Thymus (tissue), 11 donors: ENCODE results near the gene CPM. TPM values are rescaled to one million over a fixed set of nuclear protein-coding genes. Genes with fewer than 3 reads are reported as not detected.

Experiments used
- DNase-seq, 9 donors: peaks; one replicate each; pipeline ENCODE4 v3.0.0-alpha.2; 2013; ENCODE audit warnings: low spot score in 9 of 9, low read depth in 6 of 9, missing footprints in 1 of 9
- H3K27ac ChIP-seq, 2 donors: one replicate each; pipeline ENCODE4 v1.5.1; 2013; ENCODE audit warnings: control low read depth in 1 of 2, low read depth in 1 of 2, low read length in 1 of 2, mild to moderate bottlenecking in 1 of 2, moderate library complexity in 1 of 2
- H3K27me3 ChIP-seq, 2 donors: one replicate each; pipeline ENCODE4 v1.5.1; 2013; ENCODE audit warnings: low read length in 1 of 2; ENCODE audit not compliant: control insufficient read depth in 2 of 2, insufficient read depth in 1 of 2
- H3K36me3 ChIP-seq, 2 donors: one replicate each; pipeline ENCODE4 v1.5.1; 2013; ENCODE audit warnings: low read length in 1 of 2, mild to moderate bottlenecking in 1 of 2, moderate library complexity in 1 of 2; ENCODE audit not compliant: control insufficient read depth in 2 of 2, insufficient read depth in 2 of 2
- H3K4me1 ChIP-seq, 2 donors: one replicate each; pipeline ENCODE4 v1.5.1; 2013; ENCODE audit warnings: low read length in 2 of 2; ENCODE audit not compliant: control insufficient read depth in 2 of 2, insufficient read depth in 2 of 2
- H3K4me3 ChIP-seq, 2 donors: one replicate each; pipeline ENCODE4 v1.5.1; 2013; ENCODE audit warnings: low read length in 2 of 2, control low read depth in 1 of 2, mild to moderate bottlenecking in 1 of 2
- H3K9me3 ChIP-seq, 2 donors: one replicate each; pipeline ENCODE4 v1.5.1; 2013; ENCODE audit warnings: low read length in 1 of 2, mild to moderate bottlenecking in 1 of 2; ENCODE audit not compliant: control insufficient read depth in 2 of 2, insufficient read depth in 1 of 2
- WGBS: extraction: QIAGEN DNeasy Blood & Tissue Kit; methylation state at CpG from one replicate; pipeline ENCODE4 v1.1.7; 2013; 5-methylcytosine and 5-hydroxymethylcytosine counted together
- polyA plus RNA-seq: library from polyadenylated mRNA; stranded (reverse); fragments of 200-250 nt; gene quantifications from one replicate; pipeline ENCODE4 v1.2.3, GENCODE V29; 2013
- total RNA-seq: library from RNA; stranded (reverse); fragments of 120-200 nt; gene quantifications from one replicate; pipeline ENCODE4 v1.2.4, GENCODE V29; 2013
- donor health status: healthy.

CPM gene
- total and polyA plus RNA-seq, 2 donors = 2.7 to 11.4 TPM

- Histone ChIP-seq H3K27ac (no peak overlapping the region), H3K36me3 (no peaks in the 10 kb centered on the region), H3K27me3 (no peaks in the 10 kb centered on the region), H3K4me3 (no peak overlapping the region), H3K9me3 (no peaks in the 10 kb centered on the region), H3K4me1 (no peaks in the 10 kb centered on the region)
- no peak for DNase-seq
- WGBS = 94% methylated on average over 2 of the region's 2 CpGs
Measured at GRCh38 chr12:68972595-68972994, 39.6 kb upstream of the CPM start.

DNA sequence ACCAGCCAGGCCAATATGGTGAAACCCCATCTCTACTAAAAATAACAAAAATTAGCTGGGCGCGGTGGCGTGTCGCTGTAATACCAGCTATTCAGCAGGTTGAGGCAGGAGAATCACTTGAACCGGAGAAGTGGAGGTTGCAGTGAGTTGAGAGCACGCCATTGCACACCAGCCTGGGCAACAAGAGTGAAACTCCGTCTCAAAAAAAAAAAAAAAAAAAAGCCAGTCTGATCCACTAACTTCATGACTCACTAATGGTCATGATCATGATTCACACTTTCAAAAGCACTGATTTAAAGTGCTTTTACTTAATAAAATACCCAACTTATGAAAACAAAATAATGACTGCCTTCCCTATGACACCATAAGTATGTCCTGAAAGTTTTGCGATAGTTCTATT lies 38.4 kb upstream of the CPM start:
- WGBS = 91% methylated on average over 8 of the region's 8 CpGs
- H3K4me3 ChIP-seq = no peak overlapping the region
- no peaks in the 10 kb centered on the region for H3K4me1 ChIP-seq
- H3K27me3 ChIP-seq = no peaks in the 10 kb centered on the region
- DNase-seq = no peak
- H3K9me3 ChIP-seq = no peaks in the 10 kb centered on the region
- H3K36me3 ChIP-seq = no peaks in the 10 kb centered on the region
- H3K27ac ChIP-seq = no peak overlapping the region

GRCh38 chr12:68970951-68971350 lies 38.0 kb upstream of the CPM start:
- WGBS = 96% methylated on average over 1 of the region's 1 CpG
- Histone ChIP-seq H3K9me3 (no peaks in the 10 kb centered on the region), H3K27ac (no peak overlapping the region), H3K27me3 (no peaks in the 10 kb centered on the region), H3K4me1 (no peaks in the 10 kb centered on the region), H3K4me3 (no peak overlapping the region), H3K36me3 (no peaks in the 10 kb centered on the region)
- no peak for DNase-seq

GRCh38 chr12:68970306-68970705 lies 37.3 kb upstream of the CPM start:
- Histone ChIP-seq H3K36me3 (no peaks in the 10 kb centered on the region), H3K4me3 (no peak overlapping the region), H3K9me3 (no peaks in the 10 kb centered on the region), H3K27ac (no peak overlapping the region), H3K4me1 (no peaks in the 10 kb centered on the region), H3K27me3 (no peaks in the 10 kb centered on the region)
- DNase-seq = no peak

DNA sequence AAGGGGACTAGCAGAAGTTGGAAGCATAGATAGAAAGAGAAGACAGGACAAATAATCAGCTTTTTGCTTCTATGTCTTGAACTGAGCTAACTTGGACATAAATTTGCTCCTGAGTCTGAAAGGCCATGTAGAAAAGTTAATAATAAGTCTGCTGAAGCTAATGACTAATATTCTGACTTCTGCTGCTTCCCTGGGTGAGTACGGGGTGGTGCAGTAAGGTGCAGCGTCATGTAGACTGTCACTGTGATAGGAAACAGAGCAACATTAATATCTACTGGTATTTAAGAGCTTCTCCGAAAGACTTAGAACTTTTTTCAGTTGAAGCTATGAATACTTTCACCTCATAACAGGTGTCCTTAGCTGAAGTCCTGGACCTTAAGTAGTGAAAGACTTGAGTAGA lies 34.1 kb upstream of the CPM start:
- no peaks in the 10 kb centered on the region for H3K4me1 ChIP-seq
- H3K4me3 ChIP-seq = no peak overlapping the region
- H3K36me3 ChIP-seq = no peaks in the 10 kb centered on the region
- 97% methylated on average over 3 of the region's 3 CpGs for WGBS
- DNase-seq = no peak
- no peaks in the 10 kb centered on the region for H3K27me3 ChIP-seq
- no peak overlapping the region for H3K27ac ChIP-seq
- H3K9me3 ChIP-seq = no peaks in the 10 kb centered on the region

- Histone ChIP-seq H3K36me3 (no peaks in the 10 kb centered on the region), H3K4me1 (no peaks in the 10 kb centered on the region), H3K27ac (no peak overlapping the region), H3K27me3 (no peaks in the 10 kb centered on the region), H3K9me3 (no peaks in the 10 kb centered on the region), H3K4me3 (no peak overlapping the region)
- WGBS = 97% methylated on average over 7 of the region's 7 CpGs
- no peak for DNase-seq
Measured at GRCh38 chr12:68963856-68964745, 31.1 kb upstream of the CPM start.

DNA sequence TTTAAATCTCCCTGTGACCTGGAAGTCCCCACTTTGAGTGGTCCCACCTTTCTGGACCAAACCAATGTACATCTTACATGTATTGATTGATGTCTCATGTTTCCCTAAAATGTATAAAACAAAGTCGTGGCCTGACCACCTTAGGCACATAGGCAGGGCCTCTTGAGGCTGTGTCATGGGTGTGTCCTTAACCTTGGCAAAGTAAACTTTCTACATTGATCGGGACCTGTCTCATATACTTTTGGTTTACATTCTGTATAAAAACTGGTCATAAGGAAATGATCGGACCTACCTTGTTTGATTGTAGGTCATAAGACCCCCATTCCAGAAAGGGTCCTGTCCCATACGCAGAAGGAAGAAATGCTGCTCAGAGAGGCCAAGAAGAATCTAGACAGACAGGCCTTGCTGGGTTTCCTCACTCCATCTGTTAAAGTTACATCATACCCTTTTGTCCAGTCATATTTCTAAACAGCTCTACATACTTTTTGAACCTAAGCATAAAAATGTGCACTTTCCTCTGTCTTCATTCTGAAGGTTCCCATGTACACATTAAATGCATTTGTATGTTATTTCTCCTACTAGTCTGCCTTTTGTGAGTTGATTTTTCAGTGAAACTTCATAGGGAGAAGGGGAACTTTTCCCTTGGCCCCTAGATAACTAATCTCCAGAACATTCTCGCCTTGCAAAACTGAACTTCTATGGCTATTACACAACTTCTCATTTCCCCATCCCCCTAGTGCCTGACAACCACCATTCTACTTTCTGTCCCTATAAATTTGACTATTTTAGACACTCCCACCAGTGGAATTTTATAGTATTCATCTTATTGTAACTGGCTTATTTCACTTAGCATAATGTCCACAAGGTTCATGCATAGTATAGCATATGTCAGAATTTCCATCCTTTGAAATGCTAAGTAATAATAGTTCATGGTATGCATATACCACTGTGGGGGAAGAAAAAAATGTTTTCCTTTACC lies 30.2 kb upstream of the CPM start:
- no peaks in the 10 kb centered on the region for H3K9me3 ChIP-seq
- H3K36me3 ChIP-seq = no peaks in the 10 kb centered on the region
- no peak overlapping the region for H3K4me3 ChIP-seq
- H3K27me3 ChIP-seq = no peaks in the 10 kb centered on the region
- no peak for DNase-seq
- 95% methylated on average over 5 of the region's 5 CpGs for WGBS
- H3K27ac ChIP-seq = no peak overlapping the region
- H3K4me1 ChIP-seq = peaks cover 0 to 4% of the 10 kb centered on the region in 2 donors

DNA sequence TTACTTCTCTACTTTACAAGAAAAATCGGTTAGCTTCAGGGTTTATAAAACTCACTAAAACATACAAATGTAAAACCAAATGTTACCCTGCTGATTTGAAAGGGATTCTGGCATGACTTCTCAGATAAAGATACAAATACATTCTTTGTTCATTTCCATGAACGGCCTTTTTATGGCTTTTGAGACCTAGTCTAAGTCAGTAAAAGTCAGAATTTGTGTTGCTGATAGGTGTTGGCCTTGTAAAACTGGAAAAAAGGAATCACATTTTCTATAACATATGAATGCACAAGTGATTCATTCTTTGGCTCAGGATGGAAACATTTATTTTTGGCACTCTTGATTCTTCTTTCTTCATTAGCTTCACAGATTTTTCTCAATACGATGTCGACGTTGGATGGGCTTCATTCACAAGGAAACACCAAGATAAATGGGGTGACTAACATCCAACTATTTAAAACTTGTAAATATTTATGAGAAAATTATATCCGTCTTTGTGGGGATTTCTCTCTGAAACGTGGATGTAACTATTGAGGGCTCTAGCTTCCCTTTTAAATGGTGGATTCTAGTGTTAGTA lies 27.0 kb upstream of the CPM start:
- H3K4me1 ChIP-seq = peaks cover 0 to 4% of the 10 kb centered on the region in 2 donors
- H3K4me3 ChIP-seq = no peak overlapping the region
- H3K9me3 ChIP-seq = peaks cover 0 to 13% of the 10 kb centered on the region in 2 donors
- H3K36me3 ChIP-seq = no peaks in the 10 kb centered on the region
- DNase-seq = no peak
- 95% methylated on average over 7 of the region's 7 CpGs for WGBS
- no peak overlapping the region for H3K27ac ChIP-seq
- H3K27me3 ChIP-seq = no peaks in the 10 kb centered on the region
